ENCODE data around the gene CCDC3.

DNA sequence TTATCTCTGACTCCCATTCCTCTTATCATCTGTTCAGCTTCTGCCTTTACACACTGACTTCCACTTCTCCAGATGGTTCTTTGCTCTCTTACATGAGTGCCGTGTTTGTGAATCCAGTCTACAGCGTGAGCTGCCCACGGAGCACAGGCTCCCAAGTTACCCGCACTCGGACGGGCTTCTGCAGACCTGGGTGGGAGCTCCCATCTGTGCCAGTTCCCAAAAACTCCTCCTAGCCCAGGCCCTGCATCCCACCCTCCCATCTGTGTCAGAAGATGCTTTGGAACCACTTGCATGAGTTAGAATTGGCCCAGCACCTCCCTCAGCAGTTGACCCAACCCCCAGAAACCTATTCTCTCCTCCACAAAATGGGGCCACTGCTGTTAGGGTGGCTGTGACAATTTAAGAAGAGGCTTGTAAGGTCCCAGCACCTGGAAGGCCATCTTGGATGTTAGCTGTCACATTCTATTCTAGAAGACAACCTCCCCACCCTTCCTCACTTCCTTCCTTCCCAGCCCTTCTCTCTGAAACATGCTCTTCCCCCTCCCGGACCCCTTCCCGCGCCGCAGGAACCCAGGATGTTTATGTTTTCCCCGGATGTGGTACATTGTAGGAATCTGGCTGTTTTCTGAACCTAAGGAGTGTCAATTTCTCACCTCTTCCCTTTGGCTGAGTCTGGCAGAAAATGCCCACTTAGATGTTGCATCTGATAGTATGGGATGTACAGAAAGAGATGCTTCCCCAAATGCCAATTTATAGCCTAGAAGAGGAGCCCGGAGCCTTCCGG lies 79.2 kb downstream of the CCDC3 start:
- no peak for TF ChIP-seq POLR2A (IDR thresholded peaks at IDR 0.05)
- TF ChIP-seq, protein P1, sequence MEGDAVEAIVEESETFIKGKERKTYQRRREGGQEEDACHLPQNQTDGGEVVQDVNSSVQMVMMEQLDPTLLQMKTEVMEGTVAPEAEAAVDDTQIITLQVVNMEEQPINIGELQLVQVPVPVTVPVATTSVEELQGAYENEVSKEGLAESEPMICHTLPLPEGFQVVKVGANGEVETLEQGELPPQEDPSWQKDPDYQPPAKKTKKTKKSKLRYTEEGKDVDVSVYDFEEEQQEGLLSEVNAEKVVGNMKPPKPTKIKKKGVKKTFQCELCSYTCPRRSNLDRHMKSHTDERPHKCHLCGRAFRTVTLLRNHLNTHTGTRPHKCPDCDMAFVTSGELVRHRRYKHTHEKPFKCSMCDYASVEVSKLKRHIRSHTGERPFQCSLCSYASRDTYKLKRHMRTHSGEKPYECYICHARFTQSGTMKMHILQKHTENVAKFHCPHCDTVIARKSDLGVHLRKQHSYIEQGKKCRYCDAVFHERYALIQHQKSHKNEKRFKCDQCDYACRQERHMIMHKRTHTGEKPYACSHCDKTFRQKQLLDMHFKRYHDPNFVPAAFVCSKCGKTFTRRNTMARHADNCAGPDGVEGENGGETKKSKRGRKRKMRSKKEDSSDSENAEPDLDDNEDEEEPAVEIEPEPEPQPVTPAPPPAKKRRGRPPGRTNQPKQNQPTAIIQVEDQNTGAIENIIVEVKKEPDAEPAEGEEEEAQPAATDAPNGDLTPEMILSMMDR (IDR thresholded peaks at IDR 0.05 in 4 of 5, conservative IDR thresholded peaks at IDR 0.05 in 1 of 5), result no peak
